Testis (tissue), 5 donors: ENCODE data around the gene TNRC6C. TPM values are rescaled to one million over a fixed set of nuclear protein-coding genes. Genes with fewer than 3 reads are reported as not detected.
A peak's percentile ranks its signal among the peaks of the same experiment; 100 is the strongest.

Experiments
- DNase-seq: peaks from one replicate; pipeline ENCODE4 v3.0.0-alpha.2; 2019
- H3K27ac ChIP-seq, 2 donors: fragments of 200-600 bp; sonication (generic); one replicate each; pipeline ENCODE4 v1.5.1; 2019
- H3K27me3 ChIP-seq: fragments of 200-600 bp; sonication (generic); one replicate; pipeline ENCODE4 v1.5.1; 2019
- H3K36me3 ChIP-seq: fragments of 200-600 bp; sonication (generic); one replicate; pipeline ENCODE4 v1.5.1; 2017; ENCODE audit warnings: low read depth; ENCODE audit errors: missing control alignments
- H3K4me1 ChIP-seq: fragments of 200-600 bp; sonication (generic); one replicate; pipeline ENCODE4 v1.5.1; 2019
- H3K4me3 ChIP-seq, 2 donors: fragments of 200-600 bp; sonication (generic); one replicate each; pipeline ENCODE4 v1.5.1; 2017 to 2019
- H3K9me3 ChIP-seq: fragments of 200-600 bp; sonication (generic); one replicate; pipeline ENCODE4 v1.5.1; 2017
- CTCF ChIP-seq, 3 experiments: fragments of 450-650 bp in 2 of 3; fragments of 200-600 bp in 1 of 3; sonication (generic) in 1 of 3; IDR thresholded peaks; one replicate each; pipeline ENCODE4 v1.5.1; 2016 to 2019; ENCODE audit warnings: antibody characterized with exemption in 3 of 3, mild to moderate bottlenecking in 2 of 3, moderate library complexity in 1 of 3
- POLR2A ChIP-seq: fragments of 450-650 bp; IDR thresholded peaks from one replicate; pipeline ENCODE4 v1.6.1; 2017; ENCODE audit warnings: antibody characterized with exemption, mild to moderate bottlenecking, moderate library complexity
- WGBS, 2 donors: methylation state at CpG; one replicate each; pipeline ENCODE4 v1.1.5; 2018; 5-methylcytosine and 5-hydroxymethylcytosine counted together
- intact Hi-C: fragments of 100-400 bp; cut with DNase I; formaldehyde crosslinking; loops from one replicate; pipeline ENCODE4 v1.15.1; 2023; ENCODE audit warnings: low total_unique reads
- long read RNA-seq, 2 donors: transcript quantifications; one replicate each; lab custom pipeline, GENCODE V29; 2026
- polyA plus RNA-seq: library from polyadenylated mRNA; stranded (reverse); fragments of 350-450 nt; fragmentation: Illumina TruSeq; extraction: RNeasy Lipid Tissue Mini Kit (QIAGEN cat#74804); gene quantifications from one replicate; pipeline ENCODE4 v1.2.3, GENCODE V29; 2014; ENCODE audit warnings: low read depth, low replicate concordance; ENCODE audit not compliant: insufficient read depth
- total RNA-seq, 2 donors: library from RNA; depleted of rRNA; stranded (reverse); fragments of >200 nt; gene quantifications; one replicate each; pipeline ENCODE4 v1.2.3, GENCODE V29; 2016

TNRC6C gene
- total RNA-seq (10 to 100 TPM; 27.4 to 35.6 TPM), polyA plus RNA-seq (26.2 TPM)
- long read RNA-seq, donor 1 = 0 reads
- long read RNA-seq, donor 2 = 0 reads

- Histone ChIP-seq H3K4me1 (no peaks in the 10 kb centered on the region), H3K4me3 (peak within 1 kb of the TSS; percentile 61 to 65), H3K9me3 (no peaks in the 10 kb centered on the region), H3K36me3 (no peaks in the 10 kb centered on the region), H3K27ac (peak within 1 kb of the TSS; percentile 43 to 85), H3K27me3 (no peaks in the 10 kb centered on the region)
- 0 to 1% methylated on average over 16 to 63 of the region's 105 CpGs for WGBS, 2 donors
- DNase-seq = peak; percentile 100
- intact Hi-C loops = no loop called here
- TF ChIP-seq POLR2A (peak; percentile 100), CTCF (IDR thresholded peaks at IDR 0.05) (peak in 1 of 3 experiments; percentile 22)
Observed at GRCh38 chr17:77957857-77958715, at the start of gene TNRC6C. Gene TNRC6C (plus strand): TSS chr17:77958703. CDS start chr17:78004207, 45,504 bp downstream.

- WGBS, 2 donors = 43 to 59% methylated on average over 19 of the region's 19 CpGs
- TF ChIP-seq CTCF (IDR thresholded peaks at IDR 0.05) (no peak), POLR2A (no peak)
- Histone ChIP-seq H3K4me1 (peaks cover 3% of the 10 kb centered on the region), H3K27ac (no peak overlapping the region), H3K4me3 (no peak overlapping the region), H3K36me3 (no peaks in the 10 kb centered on the region), H3K9me3 (no peaks in the 10 kb centered on the region), H3K27me3 (no peaks in the 10 kb centered on the region)
- intact Hi-C loops = no loop called here
- peak; percentile 69 for DNase-seq
Observed at GRCh38 chr17:77909236-77909635, 49.3 kb upstream of the TNRC6C start.

- Histone ChIP-seq H3K27me3 (no peaks in the 10 kb centered on the region), H3K9me3 (no peaks in the 10 kb centered on the region), H3K4me3 (no peak overlapping the region), H3K36me3 (no peaks in the 10 kb centered on the region), H3K4me1 (peaks cover 3% of the 10 kb centered on the region), H3K27ac (no peak overlapping the region)
- intact Hi-C loops = no loop called here
- DNase-seq = no peak
- WGBS, 2 donors = 79 to 91% methylated on average over 6 to 13 of the region's 13 CpGs
- TF ChIP-seq POLR2A (no peak), CTCF (IDR thresholded peaks at IDR 0.05) (no peak)
Observed at GRCh38 chr17:77909816-77910215, 48.7 kb upstream of the TNRC6C start.

- Histone ChIP-seq H3K36me3 (no peaks in the 10 kb centered on the region), H3K27me3 (no peaks in the 10 kb centered on the region), H3K27ac (no peak overlapping the region), H3K4me3 (no peak overlapping the region), H3K4me1 (no peaks in the 10 kb centered on the region), H3K9me3 (no peaks in the 10 kb centered on the region)
- intact Hi-C loops = no loop called here
- 41 to 59% methylated on average over 18 of the region's 18 CpGs for WGBS, 2 donors
- TF ChIP-seq POLR2A = no peak
- peak; percentile 40 for DNase-seq
Observed at GRCh38 chr17:77914385-77915254, 43.9 kb upstream of the TNRC6C start.

GRCh38 chr17:77915594-77916021 is 42.9 kb upstream of the TNRC6C start:
- Histone ChIP-seq H3K4me1 (no peaks in the 10 kb centered on the region), H3K27ac (no peak overlapping the region), H3K4me3 (no peak overlapping the region), H3K27me3 (no peaks in the 10 kb centered on the region), H3K9me3 (no peaks in the 10 kb centered on the region), H3K36me3 (no peaks in the 10 kb centered on the region)
- DNase-seq = no peak
- TF ChIP-seq CTCF (IDR thresholded peaks at IDR 0.05) (no peak), POLR2A (no peak)
- intact Hi-C loops = no loop called here
- 67 to 73% methylated on average over 7 of the region's 7 CpGs for WGBS, 2 donors
